ENCODE data around the gene LRRC59. TPM values are rescaled to one million over a fixed set of nuclear protein-coding genes. Genes with fewer than 3 reads are reported as not detected.
A peak's percentile ranks its signal among the peaks of the same experiment; 100 is the strongest.
"Not testable (repeated sequence)": the region's sequence is repeated elsewhere in the genome, so short reads cannot be mapped to it uniquely, and the experiment has no call there.

The LRRC59 gene
- total RNA-seq, 1 experiment from 2014 or later = 221 TPM

- H3K9ac ChIP-seq (ENCODE audit: low read length); intact Hi-C loops (cut with micrococcal nuclease); DNase-seq (ENCODE audit: low read depth, low spot score); H3K9me3 ChIP-seq (ENCODE audit: control insufficient read depth in 1 of 2, insufficient read depth in 1 of 2, low read depth in 1 of 2, low read length in 2 of 2); H3K4me3 ChIP-seq (replicated peaks in 1 of 2; ENCODE audit: low read depth in 1 of 2, low read length in 2 of 2); ATAC-seq; H3K27me3 ChIP-seq (ENCODE audit: insufficient read depth, low read length); H3K27ac ChIP-seq (ENCODE audit: low read depth, low read length); H2AFZ ChIP-seq (ENCODE audit: low read depth, low read length, poor library complexity, severe bottlenecking); RAD21 ChIA-PET (ENCODE audit: low non-redundant PET in 1 of 2, low total read pairs in 2 of 2, uncharacterized antibody in 2 of 2, unreplicated experiment in 2 of 2); H3K9me2 ChIP-seq (ENCODE audit: insufficient read depth); BruUV-seq (replicated peaks); H3K36me3 ChIP-seq (ENCODE audit: control insufficient read depth in 1 of 2, insufficient read depth in 2 of 2, low read length in 2 of 2); H4K20me1 ChIP-seq (ENCODE audit: insufficient read depth); H3K79me2 ChIP-seq (ENCODE audit: insufficient read depth, low read length): not testable (repeated sequence)
- ChIA-PET POLR2A (interaction anchor here (2.5 kb wide), 1 partner anchor 30 kb away, joined by 14 read pairs; the partner anchor contains the start of gene LRRC59), CTCF (interaction anchor here (2.0 to 4.3 kb wide), 2 partner anchors 9 to 30 kb away, joined by 7 to 20 read pairs; partner anchors contain the start of gene LRRC59)
- H3K4me1 ChIP-seq (ENCODE audit: control insufficient read depth in 1 of 2, insufficient read depth in 2 of 2, low read length in 2 of 2) = peaks cover 29 to 45% of the 10 kb centered on the region in 2 experiments
- peak overlapping the region; percentile 89; the same call in 1 of the 2 replicates for H3K4me2 ChIP-seq (ENCODE audit: low read length)
These were observed 30.8 kb upstream of the LRRC59 start for GRCh38 chr17:50428126-50428525.

GRCh38 chr17:50426814-50427787 is 29.8 kb upstream of the LRRC59 start:
- Histone ChIP-seq H3K4me3 (replicated peaks in 1 of 2; ENCODE audit: low read depth in 1 of 2, low read length in 2 of 2) (peak overlapping the region; percentile 63 to 73), H3K9me3 (ENCODE audit: control insufficient read depth in 1 of 2, insufficient read depth in 1 of 2, low read depth in 1 of 2, low read length in 2 of 2) (no peaks in the 10 kb centered on the region), H3K9me2 (ENCODE audit: insufficient read depth) (no peaks in the 10 kb centered on the region), H3K79me2 (ENCODE audit: insufficient read depth, low read length) (0 out of 2 replicates have a peak, but pooled peaks cover 7% of the 10 kb centered on the region), H4K20me1 (ENCODE audit: insufficient read depth) (no peaks in the 10 kb centered on the region), H3K4me2 (ENCODE audit: low read length) (peak overlapping the region; percentile 89), H2AFZ (ENCODE audit: low read depth, low read length, poor library complexity, severe bottlenecking) (peak overlapping the region; percentile 5), H3K9ac (ENCODE audit: low read length) (peak overlapping the region; percentile 59), H3K4me1 (ENCODE audit: control insufficient read depth in 1 of 2, insufficient read depth in 2 of 2, low read length in 2 of 2) (peaks cover 31 to 50% of the 10 kb centered on the region in 2 experiments), H3K27me3 (ENCODE audit: insufficient read depth, low read length) (no peaks in the 10 kb centered on the region), H3K27ac (ENCODE audit: low read depth, low read length) (peak overlapping the region; percentile 73), H3K36me3 (ENCODE audit: control insufficient read depth in 1 of 2, insufficient read depth in 2 of 2, low read length in 2 of 2) (no peaks in the 10 kb centered on the region; a peak in 1 of 4 replicates)
- ChIA-PET RAD21 (ENCODE audit: low non-redundant PET in 1 of 2, low total read pairs in 2 of 2, uncharacterized antibody in 2 of 2, unreplicated experiment in 2 of 2) (no interaction called here), POLR2A (interaction anchor here (1.1 to 2.5 kb wide), 2 partner anchors 27 to 29 kb away, joined by 3 to 14 read pairs; partner anchors contain the start of gene LRRC59), CTCF (interaction anchor here (0.9 to 4.3 kb wide), 3 partner anchors 10 to 333 kb away, joined by 3 to 20 read pairs (median 7); partner anchors contain the start of gene LRRC59)
- BruUV-seq (replicated peaks) = TSS peak; percentile 53
- peak; percentile 63 for ATAC-seq
- peak; percentile 69 for DNase-seq (ENCODE audit: low read depth, low spot score)
- intact Hi-C loops (cut with micrococcal nuclease) = loop anchor here (1.0 kb wide), 1 partner anchor 52 kb away; no protein-coding TSS in a partner anchor
- TF ChIP-seq ZNF274 (IDR thresholded peaks at IDR 0.05; ENCODE audit: low read depth, low read length) (no peak), CBX3 (IDR thresholded peaks at IDR 0.05; ENCODE audit: low read depth) (peak; percentile 83; the same call in 1 of the 2 replicates), POLR2A (IDR thresholded peaks at IDR 0.05; ENCODE audit: borderline replicate concordance, extremely low read depth, insufficient read depth, insufficient read length) (peak; percentile 30), TCF7L2 (IDR thresholded peaks at IDR 0.05; ENCODE audit: borderline replicate concordance, extremely low read depth, insufficient read depth, insufficient read length) (no peak), REST (IDR thresholded peaks at IDR 0.05; ENCODE audit: low read depth) (no peak), POLR2AphosphoS5 (IDR thresholded peaks at IDR 0.05; ENCODE audit: low read depth, low read length) (peak; percentile 40; the same call in 1 of the 2 replicates), ELF1 (IDR thresholded peaks at IDR 0.05; ENCODE audit: borderline replicate concordance, low read depth) (no peak; the same call in 1 of the 2 replicates), ZFX (IDR thresholded peaks at IDR 0.05) (peak; percentile 39; the same call in 1 of the 2 replicates)
- TF ChIP-seq, protein P1, sequence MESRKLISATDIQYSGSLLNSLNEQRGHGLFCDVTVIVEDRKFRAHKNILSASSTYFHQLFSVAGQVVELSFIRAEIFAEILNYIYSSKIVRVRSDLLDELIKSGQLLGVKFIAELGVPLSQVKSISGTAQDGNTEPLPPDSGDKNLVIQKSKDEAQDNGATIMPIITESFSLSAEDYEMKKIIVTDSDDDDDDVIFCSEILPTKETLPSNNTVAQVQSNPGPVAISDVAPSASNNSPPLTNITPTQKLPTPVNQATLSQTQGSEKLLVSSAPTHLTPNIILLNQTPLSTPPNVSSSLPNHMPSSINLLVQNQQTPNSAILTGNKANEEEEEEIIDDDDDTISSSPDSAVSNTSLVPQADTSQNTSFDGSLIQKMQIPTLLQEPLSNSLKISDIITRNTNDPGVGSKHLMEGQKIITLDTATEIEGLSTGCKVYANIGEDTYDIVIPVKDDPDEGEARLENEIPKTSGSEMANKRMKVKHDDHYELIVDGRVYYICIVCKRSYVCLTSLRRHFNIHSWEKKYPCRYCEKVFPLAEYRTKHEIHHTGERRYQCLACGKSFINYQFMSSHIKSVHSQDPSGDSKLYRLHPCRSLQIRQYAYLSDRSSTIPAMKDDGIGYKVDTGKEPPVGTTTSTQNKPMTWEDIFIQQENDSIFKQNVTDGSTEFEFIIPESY (IDR thresholded peaks at IDR 0.05; ENCODE audit: extremely low read depth, insufficient replicate concordance, low read length) = no peak
- TF ChIP-seq, protein P2, sequence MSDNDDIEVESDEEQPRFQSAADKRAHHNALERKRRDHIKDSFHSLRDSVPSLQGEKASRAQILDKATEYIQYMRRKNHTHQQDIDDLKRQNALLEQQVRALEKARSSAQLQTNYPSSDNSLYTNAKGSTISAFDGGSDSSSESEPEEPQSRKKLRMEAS (IDR thresholded peaks at IDR 0.05) = no peak
